Osteocyte (in vitro differentiated cells): Measurements from ENCODE around the gene NRXN3. TPM values are rescaled to one million over a fixed set of nuclear protein-coding genes. Genes with fewer than 3 reads are reported as not detected.

Experiments used
- DNase-seq: peaks from one replicate; pipeline ENCODE4 v3.0.0; 2021; ENCODE audit warnings: mixed read lengths; ENCODE audit not compliant: unreplicated experiment; ENCODE audit errors: extremely low spot score
- H3K27ac Mint-ChIP-seq: one replicate; pipeline ENCODE4 v1.8.0; 2021; ENCODE audit warnings: mild to moderate bottlenecking, mixed read lengths; ENCODE audit not compliant: unreplicated experiment
- H3K27me3 Mint-ChIP-seq: one replicate; pipeline ENCODE4 v1.8.0; 2021; ENCODE audit warnings: mixed read lengths; ENCODE audit not compliant: unreplicated experiment
- H3K36me3 Mint-ChIP-seq: one replicate; pipeline ENCODE4 v1.8.0; 2021; ENCODE audit warnings: mixed read lengths; ENCODE audit not compliant: unreplicated experiment
- H3K4me1 Mint-ChIP-seq: one replicate; pipeline ENCODE4 v1.8.0; 2021; ENCODE audit warnings: mixed read lengths; ENCODE audit not compliant: unreplicated experiment
- H3K4me3 Mint-ChIP-seq: one replicate; pipeline ENCODE4 v1.8.0; 2021; ENCODE audit warnings: mild to moderate bottlenecking, moderate library complexity, mixed read lengths; ENCODE audit not compliant: unreplicated experiment
- H3K9me3 Mint-ChIP-seq: one replicate; pipeline ENCODE4 v1.8.0; 2021; ENCODE audit warnings: mixed read lengths; ENCODE audit not compliant: unreplicated experiment
- total RNA-seq: library from RNA; stranded (reverse); gene quantifications from 2 replicates; pipeline ENCODE4 v1.2.1, GENCODE V29; 2021
- TF ChIP-seq, protein P1 (sequence below): fragments of 200-600 bp; sonication (generic); IDR thresholded peaks from 2 replicates; pipeline ENCODE4 v1.5.0; 2021; ENCODE audit warnings: antibody characterized with exemption, mild to moderate bottlenecking, moderate library complexity

NRXN3 gene
- total RNA-seq, 1 donor from 2014 or later: 26.5 TPM

GRCh38 chr14:78488938-78489337, 318.8 kb downstream of the NRXN3 start:
- DNase-seq: no peak
- H3K9me3 Mint-ChIP-seq: no peaks in the 10 kb centered on the region
- TF ChIP-seq, protein P1, sequence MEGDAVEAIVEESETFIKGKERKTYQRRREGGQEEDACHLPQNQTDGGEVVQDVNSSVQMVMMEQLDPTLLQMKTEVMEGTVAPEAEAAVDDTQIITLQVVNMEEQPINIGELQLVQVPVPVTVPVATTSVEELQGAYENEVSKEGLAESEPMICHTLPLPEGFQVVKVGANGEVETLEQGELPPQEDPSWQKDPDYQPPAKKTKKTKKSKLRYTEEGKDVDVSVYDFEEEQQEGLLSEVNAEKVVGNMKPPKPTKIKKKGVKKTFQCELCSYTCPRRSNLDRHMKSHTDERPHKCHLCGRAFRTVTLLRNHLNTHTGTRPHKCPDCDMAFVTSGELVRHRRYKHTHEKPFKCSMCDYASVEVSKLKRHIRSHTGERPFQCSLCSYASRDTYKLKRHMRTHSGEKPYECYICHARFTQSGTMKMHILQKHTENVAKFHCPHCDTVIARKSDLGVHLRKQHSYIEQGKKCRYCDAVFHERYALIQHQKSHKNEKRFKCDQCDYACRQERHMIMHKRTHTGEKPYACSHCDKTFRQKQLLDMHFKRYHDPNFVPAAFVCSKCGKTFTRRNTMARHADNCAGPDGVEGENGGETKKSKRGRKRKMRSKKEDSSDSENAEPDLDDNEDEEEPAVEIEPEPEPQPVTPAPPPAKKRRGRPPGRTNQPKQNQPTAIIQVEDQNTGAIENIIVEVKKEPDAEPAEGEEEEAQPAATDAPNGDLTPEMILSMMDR: no peak
- H3K4me3 Mint-ChIP-seq: no peak overlapping the region
- no peak overlapping the region for H3K27ac Mint-ChIP-seq
- no peaks in the 10 kb centered on the region for H3K27me3 Mint-ChIP-seq
- H3K36me3 Mint-ChIP-seq: no peaks in the 10 kb centered on the region
- no peaks in the 10 kb centered on the region for H3K4me1 Mint-ChIP-seq

- Mint-ChIP-seq H3K4me1 (no peaks in the 10 kb centered on the region), H3K27me3 (no peaks in the 10 kb centered on the region), H3K27ac (no peak overlapping the region), H3K9me3 (no peaks in the 10 kb centered on the region), H3K4me3 (no peak overlapping the region), H3K36me3 (no peaks in the 10 kb centered on the region)
- no peak for DNase-seq
- TF ChIP-seq, protein P1: no peak
Measured at GRCh38 chr14:78491048-78491447, 320.9 kb downstream of the NRXN3 start.

DNA sequence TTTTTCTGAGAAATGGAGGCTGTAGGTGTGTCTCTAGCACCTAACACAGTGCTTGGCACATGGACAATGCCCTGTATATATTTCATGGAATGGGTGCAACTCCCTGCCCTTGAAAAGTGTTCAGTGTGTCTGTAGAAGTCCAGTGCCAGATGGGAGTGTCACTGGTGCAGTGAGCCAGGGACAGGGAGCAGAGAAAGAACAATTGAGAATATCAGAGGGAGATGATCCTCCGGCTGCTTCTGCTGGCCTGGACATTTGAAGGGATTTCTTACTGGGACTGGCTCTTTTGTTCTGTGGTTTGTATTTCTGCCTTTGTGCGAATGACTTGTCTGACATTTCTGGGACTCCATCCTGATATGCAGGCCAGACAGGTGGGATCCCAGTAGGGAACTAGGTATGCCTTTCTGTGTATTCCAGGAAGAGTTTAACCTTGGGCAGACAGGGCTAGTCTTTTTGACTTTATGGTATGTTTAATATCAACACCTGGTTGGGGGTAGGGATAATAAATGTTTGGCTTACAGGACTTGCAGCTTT, 328.0 kb downstream of the NRXN3 start:
- no peaks in the 10 kb centered on the region for H3K27me3 Mint-ChIP-seq
- H3K4me1 Mint-ChIP-seq: no peaks in the 10 kb centered on the region
- TF ChIP-seq, protein P1: no peak

DNA sequence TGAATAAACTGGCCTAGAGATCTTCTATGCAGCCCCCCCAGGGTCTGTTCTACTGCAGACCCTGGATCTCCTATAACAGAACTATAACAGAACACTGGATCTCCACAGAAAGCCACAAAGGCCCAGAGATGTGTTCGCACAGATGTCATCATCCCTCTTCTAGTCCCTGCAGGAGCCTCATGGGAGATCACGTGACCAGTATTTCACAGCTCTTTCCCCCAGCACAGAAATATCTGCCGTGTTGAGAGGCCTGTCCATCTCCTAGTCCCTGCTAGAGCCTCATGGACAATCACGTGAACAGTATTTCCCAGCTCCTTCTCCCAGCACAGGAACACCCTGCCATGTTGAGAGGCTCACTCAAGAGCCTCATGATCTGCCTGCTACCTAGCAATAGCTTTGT, 331.7 kb downstream of the NRXN3 start:
- H3K9me3 Mint-ChIP-seq: peaks cover 18% of the 10 kb centered on the region
- H3K4me3 Mint-ChIP-seq: no peak overlapping the region
- H3K27me3 Mint-ChIP-seq: no peaks in the 10 kb centered on the region
- H3K4me1 Mint-ChIP-seq: no peaks in the 10 kb centered on the region
- TF ChIP-seq, protein P1: no peak
- H3K27ac Mint-ChIP-seq: no peak overlapping the region
- DNase-seq: no peak
- H3K36me3 Mint-ChIP-seq: no peaks in the 10 kb centered on the region

More for the DNA sequence above, 328.0 kb downstream of the NRXN3 start:
- DNase-seq: no peak
- Mint-ChIP-seq H3K9me3 (peaks cover 18% of the 10 kb centered on the region), H3K27ac (no peak overlapping the region), H3K36me3 (no peaks in the 10 kb centered on the region), H3K4me3 (no peak overlapping the region)

DNA sequence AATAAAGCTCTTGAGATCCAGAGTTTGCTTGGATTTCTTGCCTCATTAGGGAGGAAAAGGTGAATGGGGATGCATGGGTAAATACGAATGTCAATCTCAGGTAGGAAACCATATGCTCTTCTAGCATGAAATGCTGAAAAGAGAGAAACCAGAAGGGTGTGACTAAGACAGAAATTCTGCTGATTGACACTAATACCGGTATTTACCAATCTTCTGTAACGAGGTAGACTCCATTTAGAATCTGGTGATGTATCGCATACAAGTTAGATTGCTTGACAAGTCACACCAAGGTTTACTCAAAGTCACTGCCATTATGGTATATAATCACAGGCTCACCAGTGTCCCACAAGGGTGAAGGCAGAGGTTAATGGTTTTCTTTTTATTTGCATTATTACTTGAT, 337.9 kb downstream of the NRXN3 start:
- Mint-ChIP-seq H3K4me1 (no peaks in the 10 kb centered on the region), H3K36me3 (no peaks in the 10 kb centered on the region), H3K4me3 (no peak overlapping the region), H3K9me3 (no peaks in the 10 kb centered on the region), H3K27ac (no peak overlapping the region), H3K27me3 (no peaks in the 10 kb centered on the region)
- DNase-seq: no peak
- TF ChIP-seq, protein P1: no peak
